Measurements from ENCODE around the gene RXRA.

The RXRA gene

DNA sequence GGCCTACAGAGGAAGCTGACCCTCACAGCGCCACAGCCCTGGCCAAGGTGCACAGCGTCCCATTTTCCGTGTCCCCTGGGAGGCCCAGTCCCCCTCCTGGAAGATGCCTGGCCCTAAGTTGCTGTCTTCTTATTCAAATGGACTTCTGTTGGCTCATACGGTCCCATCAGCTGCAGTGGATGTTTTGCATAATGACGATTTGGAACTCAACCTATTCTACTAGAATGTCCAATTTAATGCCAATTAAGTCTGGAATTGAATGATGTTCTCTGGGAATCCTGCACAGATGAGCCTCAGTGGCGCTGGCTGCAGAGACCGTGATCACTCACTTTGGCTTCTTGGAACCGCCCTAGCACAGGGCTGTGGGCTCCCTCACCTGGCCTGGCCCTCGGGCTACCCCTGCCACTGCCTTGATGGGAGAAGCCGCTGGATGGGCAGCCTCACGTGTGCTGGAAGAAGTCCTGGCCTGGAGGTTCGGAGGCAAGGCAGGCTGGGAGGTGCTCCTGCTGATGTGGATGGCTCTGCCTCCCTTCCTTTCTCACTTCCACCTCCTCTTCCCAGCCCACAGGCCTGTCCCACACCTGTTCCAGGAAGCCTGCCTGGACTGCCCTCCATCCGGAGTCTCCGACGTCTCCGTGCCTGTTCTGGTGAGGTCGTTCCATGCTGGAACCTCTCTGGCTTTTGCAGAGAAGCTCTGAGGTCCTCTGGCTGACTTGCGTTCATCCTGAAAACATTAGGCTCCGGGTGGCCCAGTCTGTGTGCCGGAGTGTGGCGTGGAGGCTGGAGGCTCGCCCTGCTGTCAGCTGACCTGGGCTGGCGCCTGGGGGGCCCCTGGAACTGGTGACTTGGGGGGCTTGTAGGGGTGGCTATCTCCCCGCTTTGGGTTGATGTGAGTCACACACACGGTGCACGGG is 147.1 kb downstream of the RXRA start:
- DNase-seq (ENCODE audit: low read depth), result no peak

DNA sequence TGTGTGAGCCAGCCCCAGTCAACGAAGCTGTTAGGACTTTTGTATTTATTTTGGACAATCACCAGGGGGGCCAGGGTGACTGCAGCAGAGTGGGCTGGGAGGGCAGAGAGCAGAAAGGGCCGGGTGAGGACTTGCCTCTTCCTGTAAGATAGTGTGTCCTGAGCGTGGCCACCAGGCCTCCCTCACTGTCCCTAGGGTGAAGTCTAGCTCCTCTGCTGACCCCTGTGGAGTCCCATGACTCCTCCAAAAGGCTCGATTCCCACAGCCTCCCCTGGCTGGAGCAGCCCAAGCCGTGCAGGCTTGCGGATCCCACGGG is 147.8 kb downstream of the RXRA start:
- no peak for DNase-seq (ENCODE audit: low read depth)

DNA sequence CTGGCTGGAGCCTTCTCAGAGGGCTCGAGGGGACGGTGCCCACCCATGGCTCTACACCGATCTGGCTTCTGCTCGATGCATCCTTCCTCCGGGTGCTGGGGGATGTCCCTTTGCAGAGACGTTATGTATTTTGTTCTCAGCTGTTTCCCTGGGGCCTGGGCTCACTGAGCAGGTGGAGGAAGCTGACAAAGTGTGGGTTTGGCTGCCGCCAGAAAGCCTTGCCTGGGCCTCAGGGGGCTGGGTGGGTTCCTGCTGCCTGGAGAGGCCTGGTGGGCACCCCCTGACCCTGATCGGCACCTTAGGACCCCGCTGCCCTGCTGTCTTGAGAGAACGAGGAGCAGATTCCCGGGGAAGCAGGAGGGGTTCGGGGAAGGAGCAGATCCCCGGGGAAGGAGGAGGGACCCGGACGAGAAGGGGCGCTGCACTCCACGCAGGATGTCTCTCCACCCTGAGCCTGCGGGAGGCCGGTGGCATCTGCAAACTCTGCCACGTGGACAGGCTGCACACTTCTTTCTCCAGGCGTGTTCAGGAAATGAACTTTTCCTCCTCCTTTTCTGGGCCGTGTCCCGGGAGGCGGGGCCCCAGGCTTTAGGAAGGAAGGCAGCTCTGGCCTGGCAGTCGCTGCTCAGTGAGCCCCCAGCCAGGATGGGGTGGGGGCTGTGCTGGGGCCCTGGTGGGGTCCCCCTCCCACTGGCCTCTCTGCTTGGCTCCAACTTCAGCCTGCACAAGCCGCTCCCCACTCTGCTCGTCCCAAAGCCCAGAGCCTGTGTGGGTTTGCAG is 148.9 kb downstream of the RXRA start:
- DNase-seq (ENCODE audit: low read depth), result peak; percentile 13

- DNase-seq (ENCODE audit: low read depth), result no peak
These were observed 150.2 kb downstream of the RXRA start for GRCh38 chr9:134476272-134476941.

DNA sequence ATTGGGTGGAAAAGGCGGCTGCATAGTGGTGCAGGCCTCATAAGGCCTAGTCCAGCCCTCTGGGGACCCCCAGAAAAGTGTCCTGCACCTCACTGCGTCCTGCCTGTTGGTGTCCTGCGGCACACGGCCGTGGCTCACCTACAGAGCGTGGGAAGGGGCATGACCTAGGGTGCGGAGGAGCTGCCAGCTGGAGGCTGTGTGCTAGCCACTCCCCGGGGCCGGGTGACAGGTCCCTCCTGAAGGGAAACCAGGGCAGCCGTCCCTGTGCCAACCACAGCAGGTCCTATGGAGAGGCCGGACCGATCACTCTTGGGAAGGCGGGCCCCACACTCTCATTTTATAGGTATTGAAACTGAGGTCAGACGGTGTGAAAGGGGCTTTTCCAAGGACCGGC is 150.7 kb downstream of the RXRA start:
- DNase-seq (ENCODE audit: low read depth), result no peak

- no peak for DNase-seq (ENCODE audit: low read depth)
These were observed 151.2 kb downstream of the RXRA start for GRCh38 chr9:134477342-134477925.

- DNase-seq (ENCODE audit: low read depth), result no peak
These were observed 151.7 kb downstream of the RXRA start for GRCh38 chr9:134477927-134478326.

DNA sequence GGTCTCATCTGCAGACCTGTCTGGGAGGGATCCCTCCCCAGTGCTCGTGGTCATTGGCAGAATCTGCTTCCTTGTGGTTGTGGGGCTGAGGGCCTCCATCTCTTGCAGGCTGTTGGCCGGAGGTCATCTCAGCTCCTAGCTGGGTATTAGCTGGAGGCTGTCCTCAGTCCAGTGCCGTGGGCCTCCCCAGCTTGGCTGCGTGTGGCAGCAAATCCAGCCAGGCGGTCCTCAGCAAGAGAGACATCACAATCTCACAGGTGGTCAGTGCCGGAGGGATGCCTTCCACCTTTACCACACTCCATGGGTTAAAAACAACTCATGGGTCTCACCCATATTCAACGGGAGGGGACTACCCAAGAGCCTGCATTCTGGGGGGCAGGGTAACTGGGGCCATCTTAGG is 155.5 kb downstream of the RXRA start:
- DNase-seq (ENCODE audit: low read depth), result no peak

GRCh38 chr9:134482226-134482625 is 156.0 kb downstream of the RXRA start:
- no peak for DNase-seq (ENCODE audit: low read depth)

- DNase-seq (ENCODE audit: low read depth), result no peak
These were observed 157.3 kb downstream of the RXRA start for GRCh38 chr9:134483361-134484184.

- DNase-seq (ENCODE audit: low read depth), result no peak
These were observed 158.2 kb downstream of the RXRA start for GRCh38 chr9:134484479-134484878.

DNA sequence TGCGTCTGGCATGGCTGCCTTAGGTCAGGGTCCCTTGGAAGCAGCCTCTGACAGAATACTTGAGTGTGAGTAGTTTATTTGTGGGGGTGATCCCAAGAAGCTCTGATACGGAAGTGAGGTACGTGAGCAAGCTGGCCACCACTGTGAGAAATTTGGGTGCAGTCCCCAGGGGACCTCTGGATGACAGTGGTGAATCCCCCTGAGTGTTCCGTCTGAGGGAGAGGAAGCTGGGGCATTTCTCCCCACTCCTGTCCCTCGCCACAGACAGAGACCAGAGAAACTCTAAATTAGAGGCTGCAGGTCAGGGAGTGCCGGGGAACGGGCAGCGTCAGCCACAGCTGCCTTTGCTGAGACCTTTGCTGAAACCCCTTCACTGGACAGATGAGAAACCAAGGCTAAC is 159.4 kb downstream of the RXRA start:
- DNase-seq (ENCODE audit: low read depth), result no peak

GRCh38 chr9:134486143-134486591 is 159.9 kb downstream of the RXRA start:
- DNase-seq (ENCODE audit: low read depth), result no peak

DNA sequence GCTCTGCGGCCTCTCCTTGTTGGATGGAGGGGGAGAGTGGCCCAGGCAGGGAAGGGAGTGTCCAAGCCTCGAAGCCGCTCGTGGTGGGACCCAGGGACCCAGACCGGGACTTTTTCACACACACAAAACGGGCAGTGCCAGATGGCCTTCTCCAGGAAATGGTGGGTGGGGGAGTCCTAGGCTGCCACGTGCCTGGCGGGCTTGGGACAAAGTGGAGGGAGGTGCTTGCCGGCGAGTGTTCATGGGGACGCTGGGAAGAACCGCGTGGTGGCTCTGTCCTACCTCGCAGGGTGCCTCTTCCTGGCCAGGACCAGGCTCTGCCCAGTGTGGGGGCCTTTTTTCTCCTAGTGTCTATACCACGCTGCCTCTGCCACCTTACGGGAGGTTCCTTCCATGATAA is 160.3 kb downstream of the RXRA start:
- DNase-seq (ENCODE audit: low read depth), result no peak
